Sigmoid colon (tissue), 7 donors: Measurements from ENCODE around the gene SYCP3. TPM values are rescaled to one million over a fixed set of nuclear protein-coding genes. Genes with fewer than 3 reads are reported as not detected.

ENCODE experiments used
- DNase-seq: peaks from one replicate; pipeline ENCODE4 v3.0.0-alpha.2; 2019
- H3K27ac ChIP-seq, 4 donors: fragments of 200-600 bp; sonication (generic); one replicate each; pipeline ENCODE4 v1.5.1; 2016 to 2019; ENCODE audit warnings: mild to moderate bottlenecking in 1 of 4
- H3K27me3 ChIP-seq, 3 donors: fragments of 200-600 bp; sonication (generic); one replicate each; pipeline ENCODE4 v1.5.1; 2019; ENCODE audit warnings: mild to moderate bottlenecking in 1 of 3
- H3K36me3 ChIP-seq, 4 donors: fragments of 200-600 bp; sonication (generic); one replicate each; pipeline ENCODE4 v1.5.1; 2016 to 2019
- H3K4me1 ChIP-seq, 4 donors: fragments of 200-600 bp; sonication (generic); one replicate each; pipeline ENCODE4 v1.5.1; 2017 to 2019
- H3K4me3 ChIP-seq, 4 donors: fragments of 200-600 bp; sonication (generic); one replicate each; pipeline ENCODE4 v1.5.1; 2017 to 2019; ENCODE audit warnings: mild to moderate bottlenecking in 2 of 4, moderate library complexity in 1 of 4
- H3K9me3 ChIP-seq, 4 donors: fragments of 200-600 bp in 3 of 4; sonication (generic) in 3 of 4; one replicate each; pipeline versions ENCODE4 v1.5.1 to v1.6.1; 2013 to 2019
- EP300 ChIP-seq, 4 donors: sonication (generic); formaldehyde crosslinking; IDR thresholded peaks; one replicate each; pipeline ENCODE4 v1.6.1; 2017; ENCODE audit warnings: antibody characterized with exemption in 4 of 4
- POLR2A ChIP-seq, 2 donors: fragments of 450-650 bp; IDR thresholded peaks; one replicate each; pipeline ENCODE4 v1.6.1; 2016; ENCODE audit warnings: antibody characterized with exemption in 2 of 2, mild to moderate bottlenecking in 2 of 2, moderate library complexity in 2 of 2
- POLR2AphosphoS5 ChIP-seq, 4 donors: sonication (generic); formaldehyde crosslinking; IDR thresholded peaks; one replicate each; pipeline ENCODE4 v1.6.1; 2017; ENCODE audit warnings: antibody characterized with exemption in 4 of 4
- WGBS, 2 donors: extraction: QIAGEN DNeasy Blood & Tissue Kit; methylation state at CpG; one replicate each; pipeline ENCODE4 v1.1.7; 2013; 5-methylcytosine and 5-hydroxymethylcytosine counted together
- intact Hi-C: fragments of 100-400 bp; cut with DNase I; formaldehyde crosslinking; loops from one replicate; pipeline ENCODE4 v1.15.1; 2023
- polyA plus RNA-seq, 3 donors: library from polyadenylated mRNA; stranded (reverse); fragments of 200-250 nt; gene quantifications; one replicate each; pipeline ENCODE4 v1.2.3, GENCODE V29; 2013
- total RNA-seq, 4 donors: library from RNA; depleted of rRNA; stranded (reverse); fragments of >200 nt; gene quantifications; one replicate each; pipeline ENCODE4 v1.1.0, GENCODE V29; 2016
- TF ChIP-seq, protein P1 (sequence below), 4 experiments: fragments of 450-650 bp in 3 of 4; fragments of 200-600 bp in 1 of 4; IDR thresholded peaks; one replicate each; pipeline ENCODE4 v1.5.1; 2016 to 2019; ENCODE audit warnings: antibody characterized with exemption in 4 of 4, mild to moderate bottlenecking in 3 of 4, moderate library complexity in 2 of 4
- donor health status: healthy with polysubstance abuse.
- donor health status: Bipolar disorder and iron deficiency.
- donor health status: healthy.

The SYCP3 gene
- total and polyA plus RNA-seq, 7 donors: 0.14 to 0.36 (median 0.19) TPM; not detected in 4

DNA sequence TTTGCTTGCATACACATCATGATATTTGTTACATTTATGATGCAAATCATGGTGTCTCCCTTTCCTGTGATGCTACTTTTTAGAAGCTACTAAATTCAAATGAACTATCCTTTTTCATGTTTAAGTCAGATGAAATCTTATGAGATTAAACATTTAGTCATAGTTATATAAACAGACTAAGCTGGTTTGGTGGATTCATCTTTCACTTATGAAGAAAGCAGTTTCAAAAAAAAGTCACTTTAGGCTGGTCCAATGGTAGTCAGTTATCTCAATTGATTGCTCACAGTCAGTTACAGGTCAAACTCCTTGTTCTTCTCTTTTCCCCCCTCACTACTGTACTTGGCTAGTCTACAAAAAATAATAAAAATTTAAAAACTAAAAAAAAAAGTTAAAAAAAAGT, 19.7 kb downstream of the SYCP3 start:
- Histone ChIP-seq H3K9me3 (no peaks in the 10 kb centered on the region), H3K4me1 (peaks cover 0 to under 1% (median under 1%) of the 10 kb centered on the region in 4 donors), H3K4me3 (no peak overlapping the region), H3K27me3 (no peaks in the 10 kb centered on the region), H3K36me3 (peaks cover 0 to 40% (median 7%) of the 10 kb centered on the region in 4 donors), H3K27ac (no peak overlapping the region)
- no peak for DNase-seq
- intact Hi-C loops: no loop called here
- TF ChIP-seq, protein P1, sequence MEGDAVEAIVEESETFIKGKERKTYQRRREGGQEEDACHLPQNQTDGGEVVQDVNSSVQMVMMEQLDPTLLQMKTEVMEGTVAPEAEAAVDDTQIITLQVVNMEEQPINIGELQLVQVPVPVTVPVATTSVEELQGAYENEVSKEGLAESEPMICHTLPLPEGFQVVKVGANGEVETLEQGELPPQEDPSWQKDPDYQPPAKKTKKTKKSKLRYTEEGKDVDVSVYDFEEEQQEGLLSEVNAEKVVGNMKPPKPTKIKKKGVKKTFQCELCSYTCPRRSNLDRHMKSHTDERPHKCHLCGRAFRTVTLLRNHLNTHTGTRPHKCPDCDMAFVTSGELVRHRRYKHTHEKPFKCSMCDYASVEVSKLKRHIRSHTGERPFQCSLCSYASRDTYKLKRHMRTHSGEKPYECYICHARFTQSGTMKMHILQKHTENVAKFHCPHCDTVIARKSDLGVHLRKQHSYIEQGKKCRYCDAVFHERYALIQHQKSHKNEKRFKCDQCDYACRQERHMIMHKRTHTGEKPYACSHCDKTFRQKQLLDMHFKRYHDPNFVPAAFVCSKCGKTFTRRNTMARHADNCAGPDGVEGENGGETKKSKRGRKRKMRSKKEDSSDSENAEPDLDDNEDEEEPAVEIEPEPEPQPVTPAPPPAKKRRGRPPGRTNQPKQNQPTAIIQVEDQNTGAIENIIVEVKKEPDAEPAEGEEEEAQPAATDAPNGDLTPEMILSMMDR (IDR thresholded peaks at IDR 0.05): no peak
- TF ChIP-seq EP300 (IDR thresholded peaks at IDR 0.05) (no peak), POLR2AphosphoS5 (IDR thresholded peaks at IDR 0.05) (no peak), POLR2A (IDR thresholded peaks at IDR 0.05) (no peak)

DNA sequence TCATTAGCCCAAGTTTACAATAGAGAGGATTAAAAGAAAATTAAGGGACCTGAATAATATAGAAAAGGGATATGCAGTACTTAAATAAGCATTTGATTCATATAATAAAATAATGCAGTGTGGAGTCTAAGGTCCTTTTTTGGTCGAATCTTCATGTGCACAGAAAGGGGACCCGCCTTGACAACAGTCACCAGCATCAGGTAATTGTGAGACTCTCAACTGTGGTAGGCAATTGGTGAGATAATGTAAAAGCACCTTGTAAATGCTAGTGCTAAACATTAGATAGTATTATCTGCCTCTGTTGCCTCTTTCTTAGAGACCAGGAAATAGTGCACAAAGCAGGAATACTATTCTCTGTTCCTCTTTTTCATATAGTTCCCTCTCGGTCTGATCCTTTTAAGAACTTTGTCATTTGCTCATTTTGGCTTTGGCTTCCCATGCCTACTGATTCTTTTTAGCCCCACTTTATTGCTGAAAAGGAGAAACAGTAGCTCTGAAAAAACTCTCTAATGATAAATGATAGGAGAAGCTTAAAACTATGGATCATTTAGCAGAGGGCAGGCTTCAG, 24.3 kb downstream of the SYCP3 start:
- H3K4me3 ChIP-seq: no peak overlapping the region
- no peak for DNase-seq
- no peaks in the 10 kb centered on the region for H3K27me3 ChIP-seq
- no peak overlapping the region for H3K27ac ChIP-seq
- H3K36me3 ChIP-seq: peaks cover 0 to 11% (median 0%) of the 10 kb centered on the region in 4 donors
- intact Hi-C loops: no loop called here
- TF ChIP-seq EP300 (IDR thresholded peaks at IDR 0.05) (no peak), POLR2A (IDR thresholded peaks at IDR 0.05) (no peak), POLR2AphosphoS5 (IDR thresholded peaks at IDR 0.05) (no peak)
- TF ChIP-seq, protein P1 (IDR thresholded peaks at IDR 0.05): no peak
- 36 to 63% methylated on average over 3 of the region's 3 CpGs for WGBS, 2 donors
- H3K9me3 ChIP-seq: no peaks in the 10 kb centered on the region
- H3K4me1 ChIP-seq: peaks cover 0 to 28% (median 21%) of the 10 kb centered on the region in 4 donors

DNA sequence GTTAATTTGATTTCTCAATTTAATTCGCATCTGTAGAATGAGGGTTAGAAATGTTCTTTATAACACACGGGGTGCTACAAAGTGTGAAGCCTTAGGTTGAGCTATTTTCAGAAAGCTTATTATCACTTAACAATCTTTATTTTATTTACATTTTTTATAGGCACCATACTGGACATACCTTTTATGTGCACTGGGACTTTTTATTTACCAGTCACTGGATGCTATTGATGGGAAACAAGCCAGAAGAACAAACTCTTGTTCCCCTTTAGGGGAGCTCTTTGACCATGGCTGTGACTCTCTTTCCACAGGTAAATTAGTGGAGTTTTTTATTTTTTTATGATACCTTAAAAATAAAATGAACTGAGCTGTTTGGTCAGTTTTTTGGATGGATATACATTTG, 25.3 kb downstream of the SYCP3 start:
- no peaks in the 10 kb centered on the region for H3K9me3 ChIP-seq
- peak overlapping the region; percentile 43 to 58 (median 46) for H3K27ac ChIP-seq
- WGBS, 2 donors: 15 to 74% methylated on average over 2 of the region's 2 CpGs
- intact Hi-C loops: no loop called here
- TF ChIP-seq, protein P1 (IDR thresholded peaks at IDR 0.05): no peak
- TF ChIP-seq POLR2A (IDR thresholded peaks at IDR 0.05): no peak
- no peaks in the 10 kb centered on the region for H3K27me3 ChIP-seq
- H3K36me3 ChIP-seq: peaks cover 0 to 10% (median 0%) of the 10 kb centered on the region in 4 donors
- peaks cover 0 to 34% (median 24%) of the 10 kb centered on the region in 4 donors for H3K4me1 ChIP-seq
- H3K4me3 ChIP-seq: no peak overlapping the region
- DNase-seq: no peak

DNA sequence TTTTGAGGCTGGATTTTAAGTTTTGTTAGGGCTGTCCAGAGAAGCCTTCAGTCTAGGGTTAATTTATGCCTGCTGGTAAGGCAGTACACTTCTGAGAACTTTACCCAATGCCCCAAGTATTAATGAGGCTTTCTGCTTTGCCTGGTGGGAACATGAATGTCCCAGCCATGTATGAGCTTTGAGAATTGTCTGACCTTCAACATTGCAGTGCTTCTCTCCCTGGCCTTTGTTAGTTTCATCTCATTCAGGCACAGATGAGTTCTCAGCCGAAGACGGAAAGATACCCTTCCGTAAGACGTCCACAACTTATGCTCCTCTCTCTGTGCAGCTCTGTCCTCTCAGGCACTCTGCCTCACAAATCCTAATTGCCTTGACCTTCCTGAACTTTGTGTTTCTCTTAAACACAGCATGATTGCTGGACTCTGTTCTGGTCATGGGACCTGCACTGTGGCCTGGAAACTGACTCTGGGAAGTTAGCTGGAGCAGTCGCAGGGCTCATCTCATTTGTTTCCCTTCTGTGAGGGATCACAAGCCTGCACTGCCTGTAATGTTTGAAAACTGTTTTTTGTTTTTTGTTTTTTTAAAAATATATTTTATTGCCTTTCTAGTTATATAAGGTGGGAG, 26.1 kb downstream of the SYCP3 start:
- TF ChIP-seq POLR2AphosphoS5 (IDR thresholded peaks at IDR 0.05) (peak in 1 of 4 donors; percentile 29), EP300 (IDR thresholded peaks at IDR 0.05) (no peak)

DNA sequence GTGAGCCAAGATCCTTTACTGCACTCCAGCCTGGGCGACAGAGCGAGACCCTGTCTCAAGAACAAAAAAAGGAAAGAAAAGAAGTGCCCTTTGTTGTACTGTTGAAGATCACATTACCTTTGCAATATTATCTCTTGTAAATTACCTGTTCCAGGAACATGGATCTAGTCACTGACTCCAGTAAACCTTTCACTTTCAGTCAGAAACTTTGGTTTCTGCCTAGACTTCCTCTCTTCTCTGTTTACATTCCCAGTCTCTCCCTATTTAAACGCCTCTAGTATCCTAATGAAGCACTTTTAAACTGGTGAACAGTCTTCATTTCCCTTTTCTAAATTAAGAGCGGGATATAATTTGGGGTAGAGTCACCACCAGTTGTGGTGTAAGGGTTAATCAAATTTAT, 29.0 kb downstream of the SYCP3 start:
- Histone ChIP-seq H3K4me3 (no peak overlapping the region), H3K4me1 (peaks cover 0 to 34% (median 24%) of the 10 kb centered on the region in 4 donors), H3K36me3 (no peaks in the 10 kb centered on the region), H3K27ac (no peak overlapping the region), H3K27me3 (no peaks in the 10 kb centered on the region), H3K9me3 (no peaks in the 10 kb centered on the region)
- DNase-seq: no peak
- WGBS, 2 donors: 72% methylated on average over 4 of the region's 4 CpGs
- no peak for TF ChIP-seq EP300 (IDR thresholded peaks at IDR 0.05)
- intact Hi-C loops: no loop called here

More for the DNA sequence above, 26.1 kb downstream of the SYCP3 start:
- 12 to 61% methylated on average over 5 of the region's 5 CpGs for WGBS, 2 donors
- peak; percentile 72 for DNase-seq
- Histone ChIP-seq H3K27ac (peak overlapping the region; percentile 43 to 58 (median 46)), H3K4me3 (peak overlapping the region in 1 of 4 donors; percentile 6), H3K9me3 (no peaks in the 10 kb centered on the region), H3K4me1 (peaks cover 0 to 34% (median 24%) of the 10 kb centered on the region in 4 donors), H3K36me3 (peaks cover 0 to 10% (median 0%) of the 10 kb centered on the region in 4 donors), H3K27me3 (no peaks in the 10 kb centered on the region)
- intact Hi-C loops: no loop called here
